Activated CD4-positive, alpha-beta T cell treated with anti-CD3 and anti-CD28 coated beads, Interleukin-2, amount 50 U/mL, for 24 hours (primary cell): ENCODE measurements around the gene TPCN2.

Source experiments
- DNase-seq, 2 donors: peaks; one replicate each; pipeline ENCODE4 v3.0.0-alpha.2; 2020; ENCODE audit warnings: low read depth in 1 of 2, low spot score in 1 of 2

TPCN2 gene

DNA sequence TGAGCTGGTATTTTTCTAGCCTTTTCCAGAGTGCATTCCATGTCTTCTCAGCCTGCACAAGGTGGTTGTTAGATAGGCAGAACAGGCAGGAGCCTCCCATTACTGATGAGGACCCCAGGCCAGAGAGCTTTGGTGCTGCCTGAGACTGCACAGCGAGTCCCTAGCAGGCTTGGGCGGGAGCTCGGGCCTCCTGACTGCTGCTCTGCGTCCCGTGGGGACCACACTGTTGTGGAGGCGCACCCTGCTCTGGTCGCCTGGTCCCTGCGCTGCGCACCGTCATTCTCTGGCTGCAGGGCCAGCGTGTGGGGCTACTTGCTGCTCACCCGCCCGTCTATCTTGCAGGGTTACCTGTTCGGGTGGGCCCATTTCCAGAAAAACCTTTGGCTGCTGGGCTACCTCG, 8.5 kb downstream of the TPCN2 start:
- no peak for DNase-seq

DNA sequence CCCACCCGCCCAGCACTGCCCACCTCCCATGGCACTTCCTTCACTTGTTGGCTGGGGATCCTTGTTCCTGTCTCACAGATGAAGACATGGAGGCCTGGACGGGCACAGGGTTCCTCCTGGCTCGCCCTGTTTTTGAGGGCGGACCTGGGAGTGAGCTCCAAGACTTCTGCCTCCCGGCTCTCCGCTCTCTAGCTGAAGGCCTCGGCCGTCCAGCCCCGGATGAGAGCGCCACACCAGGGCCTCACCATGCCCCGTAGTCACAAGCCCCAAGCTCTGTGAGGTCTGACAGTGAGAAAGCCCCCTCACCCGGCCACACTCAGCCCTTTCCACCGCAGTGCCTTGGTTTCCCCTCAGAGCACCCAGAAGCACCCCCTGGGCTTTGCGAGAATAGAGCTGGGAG, 9.1 kb downstream of the TPCN2 start:
- DNase-seq, result no peak

DNA sequence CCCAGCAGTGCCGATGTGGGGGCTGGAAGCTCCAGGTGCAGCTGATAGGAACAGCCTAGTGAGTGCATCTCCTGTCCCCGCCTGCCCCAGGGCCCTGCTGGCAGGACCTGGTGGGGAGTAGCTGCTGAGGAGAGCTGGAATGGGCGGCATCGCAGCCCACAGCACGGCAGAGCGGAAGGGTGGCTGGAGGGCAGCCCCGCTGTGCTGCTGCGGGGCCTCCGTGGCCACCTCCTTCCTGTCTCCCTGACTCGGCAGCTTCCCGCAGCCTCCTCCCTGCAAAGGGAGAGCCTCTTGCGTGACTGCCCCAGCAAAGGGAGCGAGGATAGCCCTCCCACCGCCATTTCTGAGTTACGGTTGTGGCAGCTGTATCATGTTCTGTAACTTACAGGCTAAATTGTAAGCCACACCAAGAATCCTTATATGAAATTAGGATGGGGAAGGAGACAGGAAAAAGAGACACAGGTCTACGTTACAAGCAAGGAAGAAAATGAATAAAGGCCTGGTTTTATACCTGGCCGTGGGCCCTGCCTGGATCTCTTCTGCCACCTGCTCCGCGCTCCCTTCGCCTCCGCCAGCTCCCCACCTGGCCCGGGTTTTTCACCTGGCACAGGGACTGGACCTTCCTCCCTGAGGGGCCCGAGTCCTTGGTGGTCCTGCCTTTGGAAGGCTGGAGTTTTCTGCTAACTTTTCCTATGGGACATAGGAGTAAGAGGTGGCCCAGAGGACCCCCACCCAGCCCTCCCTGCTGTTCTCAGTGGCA, 10.0 kb downstream of the TPCN2 start:
- DNase-seq, result no peak

DNA sequence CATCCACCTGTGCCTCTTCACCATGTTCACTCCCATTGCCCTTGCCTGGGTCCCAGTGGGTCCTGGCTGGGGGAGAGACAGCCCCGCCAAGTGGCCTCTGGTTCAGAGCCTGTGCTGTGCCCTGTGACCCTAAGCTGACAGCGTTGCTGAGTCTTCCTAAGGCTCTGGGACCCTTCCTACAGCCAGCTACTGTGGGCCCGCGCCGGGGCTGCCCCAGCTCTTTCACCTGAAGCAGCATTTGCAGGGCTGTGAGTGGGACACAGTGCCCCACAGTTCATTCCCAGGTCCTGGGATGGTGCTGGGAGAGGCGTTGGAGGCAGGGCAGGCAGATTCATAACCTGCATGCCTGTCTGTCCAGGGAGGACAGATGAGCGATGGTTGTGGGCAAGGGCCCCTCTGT, 10.7 kb downstream of the TPCN2 start:
- no peak for DNase-seq

DNA sequence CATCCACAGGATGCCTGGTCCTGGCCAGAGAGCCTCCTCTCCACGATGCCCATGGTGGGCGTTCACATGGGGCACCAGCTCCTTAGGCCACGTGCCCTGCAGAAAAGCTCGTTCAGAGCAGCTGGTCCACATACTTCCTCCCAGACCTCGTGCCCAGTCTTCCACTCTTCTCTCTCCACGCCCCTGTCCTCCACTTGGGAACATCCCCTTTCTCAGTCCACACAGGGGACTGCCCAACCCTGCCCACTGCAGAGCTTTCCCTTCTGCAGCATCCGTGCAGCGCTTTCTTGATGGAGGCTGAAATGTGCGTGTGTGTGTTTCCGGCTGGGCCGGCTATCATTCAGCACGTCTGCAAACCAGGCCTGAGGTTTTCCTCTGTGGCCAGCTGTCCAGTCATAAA, 11.3 kb downstream of the TPCN2 start:
- DNase-seq, result no peak

DNA sequence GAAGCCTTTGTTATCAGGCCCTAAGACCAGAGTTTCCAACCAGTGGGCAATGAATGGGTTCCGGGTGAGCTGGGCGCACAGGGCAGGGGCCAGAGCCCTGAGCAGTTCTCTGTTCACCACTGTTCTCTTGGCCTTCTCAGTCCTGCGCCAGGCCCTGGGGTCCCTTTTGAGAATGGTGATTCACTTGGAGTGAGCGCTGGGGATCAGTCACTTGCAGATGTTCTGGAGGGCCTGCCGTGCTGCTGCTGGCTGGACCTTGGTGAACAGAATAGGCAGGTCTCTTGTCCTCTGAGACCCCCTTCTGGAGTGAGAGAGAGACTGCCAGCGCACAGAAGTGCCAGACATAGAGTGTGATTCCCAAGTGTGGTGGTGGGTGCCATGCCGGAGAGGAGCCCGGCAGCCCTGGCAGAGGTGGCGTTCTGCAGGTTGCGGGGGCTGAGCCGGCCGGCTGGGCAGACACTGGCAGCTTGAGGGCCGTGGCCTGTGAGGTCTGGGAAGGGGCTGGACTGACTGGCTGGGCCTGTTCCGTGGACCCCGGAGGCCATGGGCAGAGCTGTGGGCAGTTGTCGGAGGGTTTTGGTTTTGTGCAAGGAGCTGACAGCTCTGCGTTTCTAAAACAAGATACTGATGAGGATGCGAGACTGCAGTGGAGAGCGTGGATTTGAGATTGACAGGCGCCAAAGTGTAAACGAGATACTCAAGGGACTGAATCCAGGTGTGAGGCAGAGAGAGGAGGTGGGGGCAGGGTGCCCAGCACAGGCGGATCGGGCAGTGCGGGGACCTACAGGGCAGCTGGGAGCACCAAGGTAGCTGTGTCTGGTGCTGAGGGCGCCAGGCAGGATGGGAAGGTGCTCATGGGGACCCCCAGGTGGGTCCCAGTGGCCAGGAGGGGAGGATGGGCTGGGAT, 12.3 kb downstream of the TPCN2 start:
- no peak for DNase-seq

DNA sequence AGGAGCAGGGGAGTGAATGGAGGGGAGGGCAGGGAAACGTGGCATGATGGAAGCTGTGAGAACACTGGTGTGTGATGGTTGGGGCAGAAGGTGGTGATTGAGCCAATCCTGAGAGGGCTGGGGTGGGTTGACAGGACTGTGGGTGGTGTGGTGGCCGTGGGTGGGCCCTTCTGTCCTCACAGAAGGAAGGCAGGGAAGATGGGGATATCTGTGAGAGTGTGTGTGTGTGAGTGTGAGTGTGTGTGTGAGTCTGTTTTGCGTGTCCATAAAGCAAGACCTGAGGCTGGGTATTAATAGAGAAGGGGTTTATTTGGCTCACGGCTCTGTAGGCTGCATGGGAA, 13.0 kb downstream of the TPCN2 start:
- no peak for DNase-seq

DNA sequence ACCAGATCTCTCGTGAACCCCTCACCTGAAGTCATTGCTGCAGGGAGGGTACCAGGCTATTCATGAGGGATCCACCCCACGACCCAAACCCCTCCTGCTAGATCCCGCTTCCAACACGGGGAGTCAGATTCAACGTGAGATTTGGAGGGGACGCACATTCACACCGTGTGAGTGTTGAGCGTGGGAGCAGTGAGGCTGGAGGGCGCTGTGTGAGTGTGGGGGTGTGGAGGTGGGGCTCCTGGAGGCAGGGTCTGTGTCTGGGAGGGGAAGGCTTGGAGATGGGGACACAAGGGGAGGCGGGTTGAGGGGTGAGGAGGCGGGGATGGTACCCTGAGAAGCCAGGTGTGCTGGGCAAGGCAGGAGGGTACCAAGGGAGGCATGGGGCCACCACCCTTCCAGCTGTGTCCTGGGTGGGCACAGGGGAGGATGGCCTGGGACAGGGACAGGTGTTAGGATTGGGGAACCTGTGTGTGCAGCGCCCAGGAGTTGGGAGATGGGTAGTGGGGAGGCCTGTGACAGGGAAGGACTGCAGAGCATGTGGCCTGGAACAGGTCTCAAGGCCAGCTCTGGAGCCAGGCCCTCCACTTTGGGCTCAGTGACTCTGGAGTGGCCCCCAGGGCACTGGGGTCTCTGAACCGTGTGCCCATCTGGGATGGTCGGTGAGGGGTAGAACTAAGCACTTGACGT, 13.6 kb downstream of the TPCN2 start:
- DNase-seq, result no peak

DNA sequence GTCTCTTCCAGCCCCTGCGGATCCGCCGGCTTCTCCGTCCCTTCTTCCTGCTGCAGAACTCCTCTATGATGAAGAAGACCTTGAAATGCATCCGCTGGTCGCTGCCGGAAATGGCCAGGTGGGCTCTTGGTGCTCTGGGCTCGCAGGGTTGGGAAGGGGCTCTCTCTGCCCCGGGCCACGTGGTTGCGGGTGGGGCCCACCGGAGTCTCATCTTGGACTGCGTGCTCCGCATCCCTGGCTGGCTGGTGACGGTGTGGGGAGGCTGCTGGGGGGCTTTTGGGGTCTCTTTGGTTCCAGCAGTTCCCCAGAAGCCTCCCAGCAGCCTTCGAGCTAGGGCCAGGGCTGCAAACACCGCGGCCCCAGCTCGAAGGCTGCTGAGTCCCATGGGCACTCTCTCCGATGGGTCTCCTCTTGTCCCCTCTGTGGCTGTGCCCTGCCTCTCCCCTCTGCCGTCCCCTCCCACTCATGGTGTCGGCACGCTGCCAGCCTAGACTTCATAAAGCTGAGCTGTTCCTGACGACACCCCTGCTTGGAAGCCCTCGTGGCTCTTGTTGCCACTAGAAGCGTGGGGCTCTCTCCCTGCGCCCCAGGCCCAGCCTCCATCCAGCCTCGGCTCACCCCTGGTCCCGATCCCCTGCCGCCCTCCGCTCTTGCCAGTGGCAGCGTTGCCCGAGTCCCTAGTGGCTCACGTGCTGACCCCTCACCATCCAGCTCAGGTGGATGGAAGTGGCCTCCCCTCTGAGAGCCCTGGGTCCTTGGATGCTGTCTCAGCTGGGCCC, 14.3 kb downstream of the TPCN2 start:
- DNase-seq, result no peak

DNA sequence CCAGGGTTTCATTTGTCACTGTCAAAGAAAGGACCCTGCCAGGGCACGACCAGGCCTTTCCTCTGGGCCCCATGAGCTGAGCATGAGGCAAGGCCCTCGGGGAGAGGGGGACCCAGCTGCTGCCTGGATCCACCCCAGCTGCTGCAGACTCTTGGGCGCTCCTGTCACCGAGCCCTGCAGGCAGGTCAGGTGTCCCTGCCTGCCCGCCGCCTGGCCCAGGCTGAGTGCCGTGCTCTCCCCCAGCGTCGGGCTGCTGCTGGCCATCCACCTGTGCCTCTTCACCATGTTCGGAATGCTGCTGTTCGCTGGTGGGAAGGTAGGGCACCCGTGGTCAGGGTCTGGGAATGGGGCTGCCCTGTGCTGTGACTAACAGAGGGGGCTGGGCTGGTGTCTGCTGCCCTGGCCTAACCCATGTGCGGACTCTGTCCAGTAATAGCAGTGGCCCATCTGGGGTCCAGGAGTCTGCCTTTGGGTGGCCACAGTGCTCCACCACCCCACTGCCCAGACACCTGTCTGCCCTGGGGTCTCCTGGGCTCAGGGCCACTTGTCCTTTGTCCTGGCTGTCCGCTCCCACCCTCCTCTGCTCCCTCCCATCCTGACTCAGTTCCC, 15.0 kb downstream of the TPCN2 start:
- DNase-seq, result no peak

DNA sequence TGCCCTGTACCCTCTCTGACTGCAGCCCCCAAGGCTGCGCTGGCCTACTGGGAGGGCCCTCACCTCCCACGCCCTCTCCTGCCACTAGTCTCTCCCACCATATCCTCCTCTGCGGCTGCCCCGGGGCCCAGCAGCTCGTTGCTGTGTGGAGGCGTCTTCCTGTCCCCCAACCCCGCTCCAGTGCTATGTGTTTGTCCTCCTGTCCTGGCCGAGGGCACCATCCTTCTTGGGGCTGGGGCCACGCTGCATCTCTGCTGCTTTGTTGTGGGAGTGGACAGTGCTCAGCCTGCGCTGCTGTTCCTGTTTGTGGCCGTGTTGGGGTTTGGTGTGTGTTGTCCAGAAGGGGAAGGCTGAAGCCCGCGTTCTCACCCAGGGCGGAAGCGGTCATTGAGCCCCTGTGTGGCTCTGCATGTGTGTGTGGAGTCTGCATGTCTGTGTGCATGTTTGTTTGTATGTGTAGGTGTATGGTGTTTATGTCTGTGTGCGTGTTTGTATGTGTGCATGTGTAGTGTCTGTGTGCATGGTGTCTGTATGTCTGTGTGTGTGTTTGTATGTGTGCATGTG, 15.7 kb downstream of the TPCN2 start:
- no peak for DNase-seq

DNA sequence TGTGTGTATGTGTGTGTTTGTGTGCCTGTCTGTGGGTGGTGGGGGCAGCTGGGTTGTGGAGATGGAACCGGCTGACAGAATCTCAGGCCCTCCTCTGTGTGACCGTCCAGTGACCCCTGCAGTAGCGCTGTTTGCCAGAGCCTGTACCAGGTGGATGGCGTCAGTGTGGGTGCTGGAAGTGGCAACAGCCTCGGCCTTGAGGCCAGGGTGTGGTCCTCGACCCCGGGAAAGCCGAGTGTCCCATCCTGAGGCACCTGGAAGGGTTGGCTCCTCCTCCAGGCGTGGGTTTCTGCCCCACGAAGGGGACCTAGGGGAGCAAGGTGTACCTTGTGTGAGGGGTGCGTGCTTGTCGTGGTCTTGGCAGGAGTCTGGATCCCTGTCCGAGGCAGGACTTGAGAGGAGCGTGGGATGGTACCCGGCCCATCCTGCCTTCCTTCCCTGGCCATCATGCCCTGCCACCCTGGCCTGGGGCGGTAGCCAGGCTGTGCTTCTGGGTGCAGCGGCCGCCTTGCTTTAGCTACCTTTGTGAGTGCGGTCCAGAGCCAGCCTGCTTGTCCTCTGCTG, 16.5 kb downstream of the TPCN2 start:
- no peak for DNase-seq

DNA sequence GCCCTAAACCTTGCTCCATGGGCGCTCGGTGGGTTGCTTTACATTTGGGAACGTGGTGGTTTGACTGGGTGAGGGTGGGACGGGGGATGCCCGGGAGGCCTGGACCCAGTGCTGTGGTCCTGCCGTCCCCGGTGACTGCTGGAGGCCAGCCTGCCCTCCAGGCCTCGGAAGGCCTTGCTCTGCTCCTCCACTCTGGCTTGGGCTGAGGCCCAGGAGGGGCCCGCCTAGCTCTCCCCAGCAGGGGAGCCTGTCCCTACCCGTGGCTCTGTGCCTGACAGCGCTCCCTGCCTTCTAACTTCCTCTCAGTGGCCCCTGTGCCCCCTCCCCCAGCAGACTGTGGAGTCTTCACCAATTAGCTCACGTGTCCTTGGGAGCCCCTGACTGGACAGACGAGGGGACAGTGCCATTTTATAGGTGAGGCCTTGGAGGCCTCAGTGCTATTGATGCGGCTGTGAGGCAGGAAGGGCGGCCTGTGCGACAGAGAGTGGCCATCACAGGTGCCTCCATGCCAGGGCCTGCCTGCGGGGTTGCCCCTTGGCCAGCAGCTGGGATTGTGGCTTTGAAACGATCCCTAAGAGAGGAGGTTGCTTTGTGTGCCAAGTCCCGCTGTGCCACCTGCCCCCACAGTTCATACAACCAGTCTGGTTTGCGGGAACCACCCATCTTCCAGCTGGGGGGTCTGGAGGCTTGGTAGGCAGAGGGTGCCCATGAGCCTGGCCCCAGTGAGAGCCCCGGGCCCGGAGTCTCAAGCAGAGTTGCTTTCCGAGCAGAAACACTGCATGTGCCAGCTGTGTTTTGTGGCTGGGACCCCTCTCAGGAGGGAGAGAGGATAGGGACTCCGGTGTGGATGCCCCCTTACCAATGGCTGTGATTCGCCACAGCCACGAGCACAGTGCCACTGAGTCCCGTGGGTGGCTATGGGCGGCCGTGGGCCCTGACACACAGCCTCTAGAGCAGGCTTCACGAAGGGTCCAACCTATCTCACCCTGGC, 17.7 kb downstream of the TPCN2 start:
- DNase-seq, result no peak

DNA sequence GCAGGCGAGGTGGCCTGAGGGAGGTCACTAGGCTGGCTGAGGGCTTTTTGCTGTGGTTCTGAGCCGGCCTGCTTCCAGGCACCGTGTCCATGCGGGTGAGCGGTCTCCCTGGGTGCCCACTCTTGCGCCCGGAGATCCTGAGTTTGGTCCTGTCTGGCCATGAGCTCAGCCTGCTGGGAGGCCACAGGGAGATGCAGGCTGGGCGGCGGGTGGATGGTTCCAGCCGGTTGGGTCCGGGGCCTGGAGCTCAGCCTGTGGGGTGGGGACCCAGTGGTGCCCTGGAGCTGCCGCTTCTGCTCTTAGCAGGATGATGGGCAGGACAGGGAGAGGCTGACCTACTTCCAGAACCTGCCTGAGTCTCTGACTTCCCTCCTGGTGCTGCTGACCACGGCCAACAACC, 18.5 kb downstream of the TPCN2 start:
- DNase-seq, result no peak

DNA sequence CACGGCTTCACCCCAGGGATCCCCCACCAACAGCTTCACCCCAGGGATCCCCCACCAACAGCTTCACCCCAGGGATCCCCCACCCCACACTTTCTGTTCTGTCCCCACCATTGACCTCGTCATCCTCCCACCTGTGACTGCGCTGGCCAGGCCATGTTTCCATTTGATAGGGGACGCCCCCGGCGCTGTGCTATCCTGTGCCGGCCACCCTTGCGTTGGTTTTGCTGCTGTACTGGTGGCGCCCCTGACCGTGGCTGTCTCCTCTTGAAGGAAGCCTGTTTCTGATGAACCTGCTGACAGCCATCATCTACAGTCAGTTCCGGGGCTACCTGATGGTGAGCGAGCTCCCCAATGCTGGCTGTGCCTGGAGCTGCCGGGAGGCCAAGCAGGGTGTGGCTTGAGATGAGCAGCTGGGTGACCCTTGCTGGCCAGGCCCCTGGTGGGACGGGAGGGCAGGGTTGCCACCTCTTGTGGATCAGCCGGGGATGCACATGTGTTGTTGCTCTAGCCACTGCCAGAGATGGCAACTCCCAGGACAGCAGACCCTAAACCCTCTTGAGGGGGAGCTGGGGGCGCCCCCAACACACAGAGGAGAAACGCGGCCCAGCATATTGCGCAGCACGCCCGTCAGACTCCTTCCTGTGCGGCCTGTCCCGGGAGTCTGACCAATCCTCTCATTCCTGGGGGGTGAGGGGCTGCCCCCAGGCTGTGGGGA, 22.5 kb downstream of the TPCN2 start:
- DNase-seq, result no peak

DNA sequence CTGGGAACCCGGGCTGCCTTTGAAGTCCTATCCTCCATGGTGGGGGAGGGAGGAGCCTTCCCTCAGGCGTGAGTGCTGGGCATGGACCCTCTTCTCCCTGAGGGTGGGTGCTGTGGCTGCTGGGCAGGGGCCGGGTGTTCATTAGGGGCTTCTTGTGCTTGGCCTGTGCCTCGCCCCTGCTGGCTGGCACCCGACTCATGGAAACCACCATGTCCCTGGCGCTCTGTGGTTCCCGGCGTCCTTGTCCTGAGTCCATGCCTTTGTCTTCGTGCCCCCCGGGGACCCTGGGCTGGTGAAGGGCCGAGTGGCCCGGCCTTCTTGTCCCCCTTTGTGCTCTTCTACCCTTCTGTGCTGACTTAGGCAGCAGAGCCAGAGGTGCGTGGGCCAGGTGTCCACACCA, 23.2 kb downstream of the TPCN2 start:
- no peak for DNase-seq

DNA sequence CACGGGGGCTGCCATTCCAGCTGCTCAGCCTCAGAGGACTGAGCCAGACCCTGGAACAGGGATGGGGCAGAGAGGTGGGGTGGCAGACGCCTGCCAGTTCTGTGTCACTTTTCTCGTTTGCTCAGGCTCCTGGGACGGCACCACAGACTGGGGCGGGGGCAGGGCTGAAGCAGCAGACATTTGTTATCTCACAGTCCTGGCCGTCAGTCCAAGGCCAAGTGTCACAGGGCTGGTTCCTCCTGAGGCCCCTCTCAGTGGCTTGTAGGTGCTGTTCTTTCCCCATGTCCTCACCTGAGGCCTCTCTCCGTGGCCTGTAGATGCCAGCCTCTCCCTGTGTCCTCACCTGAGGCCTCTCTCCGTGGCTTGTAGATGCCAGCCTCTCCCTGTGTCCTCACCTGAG, 24.7 kb downstream of the TPCN2 start:
- no peak for DNase-seq

DNA sequence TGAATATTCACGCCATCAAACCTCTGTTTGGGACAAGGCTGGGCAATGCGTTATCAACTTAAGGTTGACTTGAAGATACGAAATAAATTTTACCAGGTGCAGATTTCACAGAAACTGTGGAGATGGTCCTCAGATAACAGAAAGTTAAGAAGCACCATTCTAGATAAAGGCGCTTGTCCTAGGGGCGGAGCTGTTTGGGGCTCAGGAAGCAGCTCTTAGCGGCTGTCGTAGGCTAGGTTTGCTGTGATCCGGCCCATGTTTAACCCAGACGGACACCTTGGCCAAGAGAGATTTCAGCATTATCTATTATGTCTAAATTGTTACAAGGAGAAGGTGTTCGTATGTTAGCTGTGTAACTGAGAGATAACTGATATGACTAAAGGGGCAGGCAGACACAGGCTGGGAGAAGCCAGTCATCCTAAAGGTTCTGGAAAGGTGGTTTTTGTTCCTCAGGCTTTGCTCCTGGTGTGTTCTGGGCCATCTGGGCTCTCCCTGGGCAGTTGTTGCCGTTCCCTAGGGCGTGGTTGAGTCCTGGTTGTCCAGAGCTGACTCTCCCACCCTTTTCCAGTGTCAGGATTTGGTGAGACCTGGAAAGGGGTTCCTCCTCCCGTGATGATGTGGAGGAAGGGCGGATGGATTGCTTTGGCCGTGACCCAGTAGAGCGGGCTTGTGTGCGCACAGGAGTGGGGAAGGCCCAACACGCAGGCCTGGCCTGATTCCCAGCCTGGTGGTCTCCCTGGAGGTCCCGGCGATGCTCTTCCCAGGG, 25.8 kb downstream of the TPCN2 start:
- DNase-seq, result no peak
